ENCODE results near the gene FDXR. TPM values are rescaled to one million over a fixed set of nuclear protein-coding genes. Genes with fewer than 3 reads are reported as not detected.
A peak's percentile ranks its signal among the peaks of the same experiment; 100 is the strongest.

Gene FDXR
- total RNA-seq, 1 donor from 2014 or later: 12.6 TPM

DNA sequence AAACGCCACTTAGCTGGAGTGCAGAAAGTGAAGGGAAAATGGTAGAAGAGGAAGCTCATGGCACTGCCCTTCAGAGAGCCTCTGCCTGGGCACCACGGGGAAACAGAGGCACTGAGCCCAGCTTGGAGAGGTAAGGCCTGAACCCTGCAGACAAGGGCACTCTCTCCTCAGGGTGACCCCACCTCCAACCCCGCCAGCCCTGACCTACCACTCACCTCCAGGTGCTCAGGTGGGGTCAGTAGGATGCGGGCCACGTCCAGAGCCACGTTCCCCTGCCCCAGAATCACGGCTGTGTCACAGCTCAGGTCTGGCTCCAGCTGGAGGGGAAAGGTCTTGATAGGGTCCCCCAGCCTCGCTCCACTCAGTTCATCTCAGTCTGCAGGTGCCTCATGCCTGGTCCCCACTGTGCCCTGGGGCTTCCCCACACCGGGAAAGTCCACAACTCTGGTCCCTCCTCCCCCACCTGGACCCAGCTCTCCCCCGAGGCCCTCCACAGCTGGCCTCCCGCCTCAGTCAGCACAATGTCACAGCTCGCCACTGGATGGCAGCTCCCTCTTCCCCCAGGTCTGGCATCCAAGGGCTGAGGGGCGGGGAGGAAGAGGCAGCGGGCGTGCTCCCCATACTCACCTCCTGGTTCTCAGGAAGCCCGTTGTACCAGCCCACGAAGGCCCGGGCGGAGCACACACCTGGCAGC, 7.1 kb downstream of the FDXR start:
- no peak overlapping the region for H3K27ac ChIP-seq
- no peak overlapping the region for H3K4me3 ChIP-seq
- ATAC-seq (no peak), DNase-seq (peak; percentile 44)
- H3K27me3 ChIP-seq (ENCODE audit: low read depth): peaks cover 6% of the 10 kb centered on the region
- H3K36me3 ChIP-seq: no peaks in the 10 kb centered on the region
- intact Hi-C loops (cut with DNase I): no loop called here
- H3K9me3 ChIP-seq: no peaks in the 10 kb centered on the region
- TF ChIP-seq, protein P1, sequence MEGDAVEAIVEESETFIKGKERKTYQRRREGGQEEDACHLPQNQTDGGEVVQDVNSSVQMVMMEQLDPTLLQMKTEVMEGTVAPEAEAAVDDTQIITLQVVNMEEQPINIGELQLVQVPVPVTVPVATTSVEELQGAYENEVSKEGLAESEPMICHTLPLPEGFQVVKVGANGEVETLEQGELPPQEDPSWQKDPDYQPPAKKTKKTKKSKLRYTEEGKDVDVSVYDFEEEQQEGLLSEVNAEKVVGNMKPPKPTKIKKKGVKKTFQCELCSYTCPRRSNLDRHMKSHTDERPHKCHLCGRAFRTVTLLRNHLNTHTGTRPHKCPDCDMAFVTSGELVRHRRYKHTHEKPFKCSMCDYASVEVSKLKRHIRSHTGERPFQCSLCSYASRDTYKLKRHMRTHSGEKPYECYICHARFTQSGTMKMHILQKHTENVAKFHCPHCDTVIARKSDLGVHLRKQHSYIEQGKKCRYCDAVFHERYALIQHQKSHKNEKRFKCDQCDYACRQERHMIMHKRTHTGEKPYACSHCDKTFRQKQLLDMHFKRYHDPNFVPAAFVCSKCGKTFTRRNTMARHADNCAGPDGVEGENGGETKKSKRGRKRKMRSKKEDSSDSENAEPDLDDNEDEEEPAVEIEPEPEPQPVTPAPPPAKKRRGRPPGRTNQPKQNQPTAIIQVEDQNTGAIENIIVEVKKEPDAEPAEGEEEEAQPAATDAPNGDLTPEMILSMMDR (IDR thresholded peaks at IDR 0.05): no peak
- H3K4me1 ChIP-seq: peaks cover 15% of the 10 kb centered on the region

DNA sequence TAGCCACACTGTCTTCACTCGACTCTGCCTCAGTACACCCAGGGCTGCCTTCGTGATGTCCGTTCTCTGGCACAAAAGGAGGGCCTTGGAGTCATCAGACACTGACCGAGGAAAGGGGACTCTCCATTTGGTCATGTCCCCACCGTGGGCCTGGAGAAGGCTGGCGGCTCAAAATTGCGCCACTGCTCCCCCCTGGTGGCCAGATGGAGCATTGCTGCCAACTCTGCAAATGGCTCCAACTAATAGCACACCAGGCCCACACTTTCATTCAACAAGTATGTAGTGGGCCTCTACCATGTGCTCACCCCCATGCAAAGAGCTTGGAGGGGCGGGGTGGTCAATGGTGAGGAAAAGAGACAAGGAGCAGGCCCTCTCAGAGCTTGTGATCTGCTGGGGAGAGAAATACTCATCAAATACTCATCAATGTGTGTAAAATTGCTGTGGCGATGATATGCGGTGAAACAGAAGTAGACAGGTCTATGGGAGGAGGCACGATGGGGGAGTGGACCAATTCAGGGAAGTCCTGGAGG, 7.9 kb downstream of the FDXR start:
- TF ChIP-seq, protein P1 (IDR thresholded peaks at IDR 0.05): peak; percentile 97
- DNase-seq: peak; percentile 78
- Histone ChIP-seq H3K36me3 (no peaks in the 10 kb centered on the region), H3K4me3 (no peak overlapping the region), H3K9me3 (no peaks in the 10 kb centered on the region), H3K27ac (no peak overlapping the region), H3K27me3 (ENCODE audit: low read depth) (peaks cover 14% of the 10 kb centered on the region), H3K4me1 (peaks cover 21% of the 10 kb centered on the region)
- ATAC-seq: peak; percentile 69 to 70
- intact Hi-C loops (cut with DNase I): no loop called here

DNA sequence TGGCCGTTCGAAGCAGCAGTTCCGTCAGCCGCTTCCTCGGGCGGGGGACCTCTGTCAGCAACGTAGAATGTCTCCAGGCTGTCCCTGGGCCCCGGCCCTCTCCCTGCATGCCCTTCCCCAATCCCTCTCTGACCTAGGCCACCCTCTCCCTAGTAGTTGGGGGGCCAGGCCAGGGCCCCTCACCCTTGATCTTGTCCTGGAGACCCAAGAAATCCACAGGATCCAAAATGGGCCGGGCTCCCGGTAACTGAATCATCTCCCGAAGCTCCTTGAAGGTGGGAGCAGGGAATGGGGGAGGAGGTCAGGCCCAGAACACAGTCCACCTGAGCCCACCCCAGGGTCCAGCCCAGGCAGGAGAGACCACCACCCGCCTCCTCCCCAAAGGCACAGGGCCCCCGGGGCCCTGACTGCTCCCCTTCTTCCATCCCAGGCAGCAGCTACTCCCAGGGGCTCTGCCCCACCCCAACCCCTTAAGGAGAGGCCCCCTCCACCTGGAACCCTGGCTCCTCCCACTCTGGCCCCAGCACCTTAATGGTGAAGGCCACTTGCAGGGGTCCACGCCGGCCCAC, 8.4 kb downstream of the FDXR start:
- TF ChIP-seq, protein P1 (IDR thresholded peaks at IDR 0.05): no peak
- no peak for ATAC-seq
- Histone ChIP-seq H3K4me3 (no peak overlapping the region), H3K27me3 (ENCODE audit: low read depth) (peaks cover 19% of the 10 kb centered on the region), H3K9me3 (no peaks in the 10 kb centered on the region), H3K36me3 (no peaks in the 10 kb centered on the region), H3K4me1 (peaks cover 22% of the 10 kb centered on the region), H3K27ac (no peak overlapping the region)
- intact Hi-C loops (cut with DNase I): no loop called here
- DNase-seq: no peak

DNA sequence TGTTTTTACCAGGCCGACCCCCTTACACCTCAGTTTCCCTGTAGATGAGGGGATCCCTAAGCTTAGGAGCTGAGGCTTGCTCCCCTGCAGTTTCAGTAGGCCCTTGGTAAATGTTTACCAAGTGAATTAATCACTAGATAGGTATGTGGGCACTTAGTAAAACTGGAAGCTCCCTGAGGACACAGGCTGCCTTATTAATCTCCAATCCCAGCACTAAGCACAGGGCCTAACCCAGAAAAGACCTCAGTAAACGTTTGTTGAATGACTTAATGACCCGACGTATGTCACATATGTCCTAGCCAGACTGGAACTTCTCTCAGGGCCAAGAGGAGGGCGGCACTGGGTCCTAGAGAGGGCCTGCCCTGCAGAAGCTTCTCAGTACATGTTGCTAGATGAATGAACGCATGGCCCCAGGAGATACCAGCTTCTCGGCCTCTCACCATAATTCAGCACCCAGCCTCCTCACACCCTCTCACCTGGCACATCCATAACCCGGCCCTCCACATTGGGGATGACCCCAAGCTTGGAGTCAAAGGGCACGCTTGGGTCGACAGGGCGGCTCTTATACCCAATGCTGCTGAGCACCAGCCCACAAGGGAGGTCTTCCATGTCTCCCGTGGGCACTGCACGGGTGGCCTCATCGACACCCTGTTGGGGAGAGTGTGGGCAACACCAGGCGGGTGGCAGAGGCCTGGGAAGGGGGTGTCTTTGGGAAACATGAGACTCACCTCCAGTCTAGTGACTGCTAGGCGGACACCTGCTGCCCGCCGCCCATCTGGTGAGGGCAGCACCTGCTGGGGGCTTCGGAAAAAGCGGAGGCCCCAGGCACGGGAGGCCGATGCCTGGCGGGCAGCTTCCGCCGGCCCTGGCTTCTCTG, 9.1 kb downstream of the FDXR start:
- TF ChIP-seq, protein P1 (IDR thresholded peaks at IDR 0.05): no peak
- H3K27me3 ChIP-seq (ENCODE audit: low read depth): peaks cover 26% of the 10 kb centered on the region
- H3K27ac ChIP-seq: no peak overlapping the region

DNA sequence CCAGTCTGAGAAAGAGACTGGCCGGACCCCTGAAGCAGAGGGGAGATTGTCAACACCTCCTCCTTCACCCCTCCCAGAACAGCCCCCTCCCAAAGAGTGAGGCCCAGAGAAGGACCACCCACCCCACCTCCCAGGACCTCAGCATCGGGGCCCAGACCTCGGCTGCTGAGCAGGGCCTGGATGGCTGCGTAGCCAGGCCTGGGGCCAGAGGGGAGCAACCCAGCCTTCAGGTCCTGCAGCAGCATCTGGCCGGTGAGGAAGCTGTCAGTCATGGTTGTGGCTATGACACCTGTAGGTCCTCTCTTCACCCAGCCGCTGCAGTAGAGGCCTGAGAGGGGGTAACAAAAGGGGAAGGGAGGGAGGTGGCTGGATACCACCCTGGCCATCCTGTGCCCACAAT, 9.9 kb downstream of the FDXR start:
- intact Hi-C loops (cut with DNase I): no loop called here

More for the DNA sequence above, 9.1 kb downstream of the FDXR start:
- no peak overlapping the region for H3K4me3 ChIP-seq
- intact Hi-C loops (cut with DNase I): no loop called here
- H3K36me3 ChIP-seq: no peaks in the 10 kb centered on the region
- peaks cover 22% of the 10 kb centered on the region for H3K4me1 ChIP-seq
- ATAC-seq (no peak), DNase-seq (no peak)
- H3K9me3 ChIP-seq: no peaks in the 10 kb centered on the region

More for the DNA sequence above, 9.9 kb downstream of the FDXR start:
- Histone ChIP-seq H3K4me1 (peaks cover 22% of the 10 kb centered on the region), H3K36me3 (no peaks in the 10 kb centered on the region), H3K4me3 (no peak overlapping the region), H3K27me3 (ENCODE audit: low read depth) (peaks cover 30% of the 10 kb centered on the region), H3K9me3 (no peaks in the 10 kb centered on the region), H3K27ac (no peak overlapping the region)
- no peak for ATAC-seq
- DNase-seq: no peak
- TF ChIP-seq, protein P1 (IDR thresholded peaks at IDR 0.05): no peak
